Peyer's patch (tissue), 4 donors: ENCODE measurements around the gene ZNF135.

Experiments used
- CTCF ChIP-seq, 6 experiments: fragments of 450-650 bp in 4 of 6; fragments of 200-600 bp in 2 of 6; sonication (generic) in 1 of 6; IDR thresholded peaks; one replicate each; pipeline ENCODE4 v1.5.1; 2017 to 2019; ENCODE audit warnings: antibody characterized with exemption in 6 of 6, mild to moderate bottlenecking in 3 of 6, moderate library complexity in 1 of 6
- POLR2A ChIP-seq, 2 donors: fragments of 450-650 bp; IDR thresholded peaks; one replicate each; pipeline ENCODE4 v1.5.1; 2017; ENCODE audit warnings: antibody characterized with exemption in 2 of 2, mild to moderate bottlenecking in 2 of 2, moderate library complexity in 2 of 2

DNA sequence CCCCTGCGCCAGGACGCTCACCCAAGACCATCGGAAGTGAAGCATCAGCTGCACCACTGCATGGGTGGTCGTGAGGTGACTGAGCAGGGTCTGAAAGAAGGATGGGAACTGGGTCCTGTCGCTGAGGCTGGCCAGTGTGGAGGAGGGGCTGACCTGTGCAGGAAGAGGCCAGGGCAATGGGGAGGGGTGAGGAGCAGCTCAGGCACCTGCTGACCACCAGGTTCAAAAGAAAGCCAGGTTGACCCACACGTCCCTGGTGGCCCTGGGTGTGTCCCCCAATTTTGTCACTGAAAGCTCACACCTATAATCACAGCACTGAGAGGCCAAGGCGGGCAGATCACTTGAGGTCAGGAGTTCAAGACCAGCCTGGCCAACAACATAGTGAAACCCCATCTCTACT is 39.0 kb upstream of the ZNF135 start:
- TF ChIP-seq CTCF (IDR thresholded peaks at IDR 0.05) = no peak
- no peak for TF ChIP-seq POLR2A (IDR thresholded peaks at IDR 0.05)
